ENCODE measurements around the gene MID1.

DNA sequence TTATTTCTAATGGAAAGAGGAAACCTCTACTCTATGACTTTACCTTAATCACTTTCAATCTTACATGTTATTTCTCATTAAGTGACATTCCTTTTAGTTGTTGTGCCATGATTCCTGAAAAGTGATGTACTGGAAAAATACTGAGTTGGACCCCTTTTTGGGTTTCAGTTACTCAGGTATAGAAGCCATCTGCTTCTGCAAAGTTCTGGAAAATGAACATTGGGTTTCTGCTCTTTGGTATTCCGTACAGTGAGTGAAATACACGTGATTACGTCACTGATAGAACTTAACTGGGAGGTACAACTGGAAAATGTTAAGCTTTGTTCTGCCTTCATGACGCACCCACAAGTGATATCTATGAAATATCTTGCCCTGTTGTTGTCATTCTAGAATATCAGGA lies 114.7 kb downstream of the MID1 start:
- TF ChIP-seq, protein P1, sequence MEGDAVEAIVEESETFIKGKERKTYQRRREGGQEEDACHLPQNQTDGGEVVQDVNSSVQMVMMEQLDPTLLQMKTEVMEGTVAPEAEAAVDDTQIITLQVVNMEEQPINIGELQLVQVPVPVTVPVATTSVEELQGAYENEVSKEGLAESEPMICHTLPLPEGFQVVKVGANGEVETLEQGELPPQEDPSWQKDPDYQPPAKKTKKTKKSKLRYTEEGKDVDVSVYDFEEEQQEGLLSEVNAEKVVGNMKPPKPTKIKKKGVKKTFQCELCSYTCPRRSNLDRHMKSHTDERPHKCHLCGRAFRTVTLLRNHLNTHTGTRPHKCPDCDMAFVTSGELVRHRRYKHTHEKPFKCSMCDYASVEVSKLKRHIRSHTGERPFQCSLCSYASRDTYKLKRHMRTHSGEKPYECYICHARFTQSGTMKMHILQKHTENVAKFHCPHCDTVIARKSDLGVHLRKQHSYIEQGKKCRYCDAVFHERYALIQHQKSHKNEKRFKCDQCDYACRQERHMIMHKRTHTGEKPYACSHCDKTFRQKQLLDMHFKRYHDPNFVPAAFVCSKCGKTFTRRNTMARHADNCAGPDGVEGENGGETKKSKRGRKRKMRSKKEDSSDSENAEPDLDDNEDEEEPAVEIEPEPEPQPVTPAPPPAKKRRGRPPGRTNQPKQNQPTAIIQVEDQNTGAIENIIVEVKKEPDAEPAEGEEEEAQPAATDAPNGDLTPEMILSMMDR (IDR thresholded peaks at IDR 0.05) = no peak
- TF ChIP-seq EP300 (IDR thresholded peaks at IDR 0.05) = no peak
